Natural killer cell treated with Interleukin-12 subunit alpha and Interleukin-12 subunit beta and Interleukin-15 and Interleukin-18, amount 100 ng/mL, for 72 hours (primary cell): Measurements from ENCODE around the gene ZFYVE9. TPM values are rescaled to one million over a fixed set of nuclear protein-coding genes. Genes with fewer than 3 reads are reported as not detected.
"Not testable (repeated sequence)": the region's sequence is repeated elsewhere in the genome, so short reads cannot be mapped to it uniquely, and the experiment has no call there.

Source experiments
- ATAC-seq, 2 donors: fragments of 150-1000 bp; cut with Tn5 transposase in 1 of 2; sonication (Bioruptor Pico), chemical (Tn5 transposase) in 1 of 2; 2 replicates each; pipeline ENCODE4 v1.10.0; 2021
- DNase-seq: peaks from one replicate; pipeline ENCODE4 v3.0.0; 2022; ENCODE audit warnings: low spot score
- H3K27ac Mint-ChIP-seq, 2 donors: 1 replicate in 1 of 2; 2 replicates in 1 of 2; pipeline ENCODE4 v1.8.0; 2022; ENCODE audit warnings: mixed read lengths in 2 of 2, mild to moderate bottlenecking in 1 of 2, moderate library complexity in 1 of 2
- H3K27me3 Mint-ChIP-seq, 2 donors: 1 replicate in 1 of 2; 2 replicates in 1 of 2; pipeline ENCODE4 v1.8.0; 2022; ENCODE audit warnings: mixed read lengths in 2 of 2
- H3K36me3 Mint-ChIP-seq: one replicate; pipeline ENCODE4 v1.8.0; 2022; ENCODE audit warnings: mixed read lengths
- H3K4me1 Mint-ChIP-seq, 2 donors: 1 replicate in 1 of 2; 2 replicates in 1 of 2; pipeline ENCODE4 v1.8.0; 2022; ENCODE audit warnings: low read depth in 2 of 2, mixed read lengths in 2 of 2, mild to moderate bottlenecking in 1 of 2
- H3K4me3 Mint-ChIP-seq: one replicate; pipeline ENCODE4 v1.8.0; 2022; ENCODE audit warnings: mixed read lengths
- H3K9me3 Mint-ChIP-seq: 2 replicates; pipeline ENCODE4 v1.8.0; 2022; ENCODE audit warnings: mixed read lengths
- total RNA-seq, 2 donors: library from RNA; stranded (reverse); gene quantifications; one replicate each; pipeline ENCODE4 v1.2.3, GENCODE V29; 2022

The ZFYVE9 gene
- total RNA-seq, 2 donors from 2014 or later: 1.1 to 2.9 TPM

- Mint-ChIP-seq H3K36me3 (no peaks in the 10 kb centered on the region), H3K27me3 (peaks cover 12 to 28% of the 10 kb centered on the region in 2 donors), H3K9me3 (no peaks in the 10 kb centered on the region), H3K4me1 (peaks cover 27 to 38% of the 10 kb centered on the region in 2 donors), H3K4me3 (peak overlapping the region; percentile 43), H3K27ac (peak overlapping the region in 1 of 2 donors; percentile 10)
- no peak for DNase-seq
- ATAC-seq: peak; percentile 64 to 79
These were observed 1.9 kb upstream of the ZFYVE9 start for GRCh38 chr1:52139817-52140540.

GRCh38 chr1:52140633-52141512 is 1.0 kb upstream of the ZFYVE9 start:
- ATAC-seq (no peak), DNase-seq (no peak)
- H3K27me3 Mint-ChIP-seq: peaks cover 17 to 32% of the 10 kb centered on the region in 2 donors
- H3K36me3 Mint-ChIP-seq: no peaks in the 10 kb centered on the region
- no peaks in the 10 kb centered on the region for H3K9me3 Mint-ChIP-seq
- H3K4me1 Mint-ChIP-seq: peaks cover 31 to 41% of the 10 kb centered on the region in 2 donors
- H3K4me3 Mint-ChIP-seq: peak overlapping the region; percentile 43
- H3K27ac Mint-ChIP-seq: peak overlapping the region in 1 of 2 donors; percentile 15

- no peak for DNase-seq
- H3K36me3 Mint-ChIP-seq: no peaks in the 10 kb centered on the region
- no peaks in the 10 kb centered on the region for H3K9me3 Mint-ChIP-seq
- peak; percentile 64 to 74 for ATAC-seq
- peak overlapping the region; percentile 72 for H3K4me3 Mint-ChIP-seq
- H3K27me3 Mint-ChIP-seq: peaks cover 20 to 32% of the 10 kb centered on the region in 2 donors
- H3K4me1 Mint-ChIP-seq: peaks cover 31 to 41% of the 10 kb centered on the region in 2 donors
- peak overlapping the region in 1 of 2 donors; percentile 54 for H3K27ac Mint-ChIP-seq
These were observed 613 bp downstream of the ZFYVE9 start for GRCh38 chr1:52142220-52143183.

- DNase-seq: no peak
- H3K4me3 Mint-ChIP-seq: no peak overlapping the region
- H3K27ac Mint-ChIP-seq: no peak overlapping the region
- no peaks in the 10 kb centered on the region for H3K9me3 Mint-ChIP-seq
- peaks cover 21 to 23% of the 10 kb centered on the region in 2 donors for H3K4me1 Mint-ChIP-seq
- peaks cover 15 to 25% of the 10 kb centered on the region in 2 donors for H3K27me3 Mint-ChIP-seq
- H3K36me3 Mint-ChIP-seq: no peaks in the 10 kb centered on the region
- ATAC-seq: no peak
These were observed 3.2 kb downstream of the ZFYVE9 start for GRCh38 chr1:52145137-52145536.

- not testable (repeated sequence) for H3K27ac Mint-ChIP-seq, H3K4me1 Mint-ChIP-seq, H3K9me3 Mint-ChIP-seq, H3K27me3 Mint-ChIP-seq, ATAC-seq, H3K36me3 Mint-ChIP-seq, H3K4me3 Mint-ChIP-seq, DNase-seq
These were observed 8.6 kb downstream of the ZFYVE9 start for GRCh38 chr1:52150445-52150844.

GRCh38 chr1:52150946-52151345 is 9.1 kb downstream of the ZFYVE9 start:
- no peaks in the 10 kb centered on the region for H3K4me1 Mint-ChIP-seq
- ATAC-seq (no peak), DNase-seq (no peak)
- H3K27ac Mint-ChIP-seq: no peak overlapping the region
- H3K4me3 Mint-ChIP-seq: no peak overlapping the region
- H3K27me3 Mint-ChIP-seq: peaks cover 0 to 6% of the 10 kb centered on the region in 2 donors
- no peaks in the 10 kb centered on the region for H3K9me3 Mint-ChIP-seq
- H3K36me3 Mint-ChIP-seq: no peaks in the 10 kb centered on the region

- Mint-ChIP-seq H3K4me3 (no peak overlapping the region), H3K36me3 (no peaks in the 10 kb centered on the region), H3K9me3 (no peaks in the 10 kb centered on the region), H3K27me3 (peaks cover 0 to 2% of the 10 kb centered on the region in 2 donors), H3K4me1 (no peaks in the 10 kb centered on the region), H3K27ac (no peak overlapping the region)
- ATAC-seq (no peak), DNase-seq (no peak)
These were observed 10.7 kb downstream of the ZFYVE9 start for GRCh38 chr1:52152572-52152971.

- Mint-ChIP-seq H3K4me1 (no peaks in the 10 kb centered on the region), H3K4me3 (no peak overlapping the region), H3K27me3 (no peaks in the 10 kb centered on the region), H3K27ac (no peak overlapping the region), H3K36me3 (no peaks in the 10 kb centered on the region), H3K9me3 (no peaks in the 10 kb centered on the region)
- DNase-seq (no peak), ATAC-seq (no peak)
These were observed 11.1 kb downstream of the ZFYVE9 start for GRCh38 chr1:52153010-52153409.

- DNase-seq: no peak
These were observed 12.0 kb downstream of the ZFYVE9 start for GRCh38 chr1:52153898-52154297.

GRCh38 chr1:52156460-52156859 is 14.6 kb downstream of the ZFYVE9 start:
- Mint-ChIP-seq H3K9me3 (no peaks in the 10 kb centered on the region), H3K4me3 (no peak overlapping the region), H3K36me3 (no peaks in the 10 kb centered on the region), H3K4me1 (no peaks in the 10 kb centered on the region), H3K27me3 (peaks cover 0 to 3% of the 10 kb centered on the region in 2 donors), H3K27ac (no peak overlapping the region)
- DNase-seq: no peak
- ATAC-seq: no peak

More at GRCh38 chr1:52153898-52154297, 12.0 kb downstream of the ZFYVE9 start:
- no peak for ATAC-seq
- Mint-ChIP-seq H3K27ac (no peak overlapping the region), H3K36me3 (no peaks in the 10 kb centered on the region), H3K9me3 (no peaks in the 10 kb centered on the region), H3K27me3 (no peaks in the 10 kb centered on the region), H3K4me1 (no peaks in the 10 kb centered on the region), H3K4me3 (no peak overlapping the region)

GRCh38 chr1:52157582-52157981 is 15.7 kb downstream of the ZFYVE9 start:
- no peak overlapping the region for H3K4me3 Mint-ChIP-seq
- H3K9me3 Mint-ChIP-seq: no peaks in the 10 kb centered on the region
- peaks cover 2 to 4% of the 10 kb centered on the region in 2 donors for H3K27me3 Mint-ChIP-seq
- no peak for DNase-seq
- no peaks in the 10 kb centered on the region for H3K4me1 Mint-ChIP-seq
- no peak overlapping the region for H3K27ac Mint-ChIP-seq
- no peaks in the 10 kb centered on the region for H3K36me3 Mint-ChIP-seq
- ATAC-seq: no peak

- Mint-ChIP-seq H3K9me3 (no peaks in the 10 kb centered on the region), H3K4me3 (no peak overlapping the region), H3K27me3 (peaks cover 8 to 10% of the 10 kb centered on the region in 2 donors), H3K4me1 (no peaks in the 10 kb centered on the region), H3K27ac (no peak overlapping the region), H3K36me3 (no peaks in the 10 kb centered on the region)
- DNase-seq (no peak), ATAC-seq (no peak)
These were observed 16.3 kb downstream of the ZFYVE9 start for GRCh38 chr1:52158218-52158617.

- no peak for ATAC-seq
- DNase-seq: no peak
- H3K4me1 Mint-ChIP-seq: no peaks in the 10 kb centered on the region
- no peaks in the 10 kb centered on the region for H3K9me3 Mint-ChIP-seq
- H3K27ac Mint-ChIP-seq: no peak overlapping the region
- H3K4me3 Mint-ChIP-seq: no peak overlapping the region
- peaks cover 10% of the 10 kb centered on the region in 2 donors for H3K27me3 Mint-ChIP-seq
- H3K36me3 Mint-ChIP-seq: no peaks in the 10 kb centered on the region
These were observed 17.3 kb downstream of the ZFYVE9 start for GRCh38 chr1:52159033-52159789.
